NOMO-1 (cell line): ENCODE data around the gene RDM1.

Experiments
- DNase-seq, 2 experiments: peaks; one replicate each; lab custom pipeline; 2025; ENCODE audit not compliant: unreplicated experiment in 2 of 2; lab: John Stamatoyannopoulos, UW

RDM1 gene

DNA sequence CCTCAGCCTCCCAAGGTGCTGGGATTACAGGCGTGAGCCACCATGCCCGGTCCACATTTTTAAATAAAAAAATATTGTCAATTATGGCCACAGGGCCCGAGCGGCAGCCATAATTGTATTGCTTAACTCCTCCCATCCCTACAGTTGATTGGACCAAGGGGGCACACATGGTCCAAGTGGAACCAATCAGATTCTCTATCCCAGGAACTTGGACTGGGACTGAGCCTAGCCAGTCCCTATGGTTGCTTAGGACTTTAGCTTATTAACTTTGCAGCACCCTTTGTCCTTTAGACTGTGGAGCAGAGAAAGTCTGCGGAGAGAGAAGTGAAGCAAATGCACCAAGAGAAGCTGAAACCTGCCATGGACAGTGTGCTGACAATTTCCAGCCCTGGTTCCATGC, 5.5 kb upstream of the RDM1 start:
- no peak for DNase-seq

- no peak for DNase-seq
Measured at GRCh38 chr17:35934760-35935159, 4.2 kb upstream of the RDM1 start.

- DNase-seq, result no peak
Measured at GRCh38 chr17:35932586-35932985, 2.0 kb upstream of the RDM1 start.

- DNase-seq, result no peak
Measured at GRCh38 chr17:35931794-35932425, 1.3 kb upstream of the RDM1 start.

GRCh38 chr17:35927714-35928113, 2.9 kb downstream of the RDM1 start:
- DNase-seq, result no peak

DNA sequence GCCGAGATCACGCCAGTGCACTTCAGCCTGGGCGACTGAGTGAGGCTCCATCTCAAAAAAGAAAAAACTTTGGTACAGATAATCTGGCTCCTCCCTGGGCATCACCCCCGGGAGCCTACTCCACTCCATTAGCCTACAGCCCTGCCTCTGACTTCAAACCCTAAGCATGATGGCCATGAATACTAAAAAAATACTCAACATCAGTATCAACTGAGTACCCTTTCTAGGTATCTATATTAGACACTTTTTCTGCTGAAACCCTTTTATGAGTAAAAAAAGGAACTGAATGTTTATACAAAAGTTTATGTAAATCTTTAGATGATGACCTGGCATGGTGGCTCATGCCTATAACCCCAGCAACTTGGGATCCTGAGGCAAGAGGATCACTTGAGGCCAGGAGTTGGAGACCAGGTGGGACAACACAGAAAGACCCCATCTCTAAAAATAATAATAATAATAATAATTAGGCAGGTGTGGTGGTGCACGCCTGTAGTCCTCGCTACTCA, 6.9 kb downstream of the RDM1 start:
- no peak for DNase-seq

DNA sequence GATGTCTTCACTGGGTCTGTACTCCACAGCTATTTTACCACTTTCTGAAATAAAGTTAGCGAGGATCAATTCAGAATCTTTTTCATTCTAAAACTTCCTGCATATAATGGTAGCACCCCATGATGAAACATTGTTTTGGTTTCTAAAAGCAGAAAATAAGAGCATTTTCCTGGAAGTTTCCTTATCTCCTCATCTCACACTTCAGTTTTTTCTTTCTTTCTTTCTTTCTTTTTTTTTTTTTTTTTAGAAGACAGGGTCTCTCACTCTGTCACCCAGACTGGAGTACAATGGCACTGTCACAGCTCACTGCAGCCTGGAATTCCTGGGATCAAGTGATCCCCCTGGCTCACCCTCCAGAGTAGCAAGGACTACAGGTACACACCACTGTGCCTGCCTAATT, 10.3 kb downstream of the RDM1 start:
- no peak for DNase-seq

DNA sequence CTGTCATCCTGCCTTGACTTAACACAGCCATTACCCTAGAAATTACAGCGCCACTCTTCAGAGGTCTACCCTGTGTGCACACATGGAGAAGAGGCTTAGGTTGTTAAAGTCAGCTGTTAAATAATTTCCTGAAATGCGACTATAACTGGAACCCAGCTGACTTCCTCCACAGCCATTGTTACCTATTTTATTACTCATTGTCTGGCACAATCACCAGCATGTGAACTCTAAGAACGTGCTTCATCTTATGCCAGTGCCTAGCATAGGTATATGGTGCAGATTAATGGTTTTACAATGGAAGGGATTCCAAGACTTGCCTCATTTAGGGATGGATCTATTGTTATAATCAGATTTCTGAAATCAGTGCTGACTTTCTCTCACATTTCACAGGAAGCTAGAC, 11.9 kb downstream of the RDM1 start:
- peak in 1 of 2 experiments; percentile 44 for DNase-seq

- DNase-seq, result no peak
Measured at GRCh38 chr17:35917519-35918213, 12.9 kb downstream of the RDM1 start.

GRCh38 chr17:35915153-35915964, 15.2 kb downstream of the RDM1 start:
- no peak for DNase-seq

DNA sequence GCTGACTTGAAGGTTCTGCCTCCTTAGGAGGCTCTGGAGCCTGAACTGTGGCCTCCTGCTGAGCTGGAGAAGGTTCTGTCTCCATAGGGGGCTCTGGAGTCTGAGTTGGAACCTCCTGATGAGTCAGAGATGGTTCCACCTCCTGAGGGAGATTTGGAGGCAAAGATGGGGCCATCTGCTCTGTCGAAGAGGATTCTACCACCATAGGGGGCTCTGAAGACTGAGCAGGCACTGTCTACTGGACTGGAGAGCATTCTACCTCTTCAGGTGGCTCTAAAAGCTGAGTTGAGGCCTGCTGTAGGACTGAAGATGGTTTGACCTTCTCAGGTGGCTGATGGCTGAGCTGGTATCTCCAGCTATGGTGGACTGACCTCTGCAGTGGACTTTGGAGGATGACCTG, 16.2 kb downstream of the RDM1 start:
- no peak for DNase-seq

DNA sequence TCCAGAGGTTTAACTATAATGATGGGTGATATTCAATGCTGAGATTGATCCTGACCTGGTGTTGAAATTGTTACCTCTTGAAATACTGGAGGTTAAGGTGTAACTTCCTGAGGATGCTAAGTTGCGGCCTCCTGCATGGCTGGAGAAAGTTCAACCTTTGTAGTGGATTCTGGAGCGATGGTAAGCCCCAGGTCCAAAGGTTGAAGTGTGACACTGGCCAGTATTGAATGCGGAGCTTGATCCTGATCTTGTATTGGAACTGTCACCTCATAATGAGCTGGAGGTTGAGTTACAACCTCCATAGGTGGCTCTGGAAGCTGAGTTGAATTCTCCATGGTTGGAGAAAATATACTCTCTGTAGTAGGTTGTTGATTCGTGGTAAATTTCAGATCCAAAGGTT, 17.0 kb downstream of the RDM1 start:
- DNase-seq, result no peak

- DNase-seq, result no peak
Measured at GRCh38 chr17:35912942-35913341, 17.6 kb downstream of the RDM1 start.

DNA sequence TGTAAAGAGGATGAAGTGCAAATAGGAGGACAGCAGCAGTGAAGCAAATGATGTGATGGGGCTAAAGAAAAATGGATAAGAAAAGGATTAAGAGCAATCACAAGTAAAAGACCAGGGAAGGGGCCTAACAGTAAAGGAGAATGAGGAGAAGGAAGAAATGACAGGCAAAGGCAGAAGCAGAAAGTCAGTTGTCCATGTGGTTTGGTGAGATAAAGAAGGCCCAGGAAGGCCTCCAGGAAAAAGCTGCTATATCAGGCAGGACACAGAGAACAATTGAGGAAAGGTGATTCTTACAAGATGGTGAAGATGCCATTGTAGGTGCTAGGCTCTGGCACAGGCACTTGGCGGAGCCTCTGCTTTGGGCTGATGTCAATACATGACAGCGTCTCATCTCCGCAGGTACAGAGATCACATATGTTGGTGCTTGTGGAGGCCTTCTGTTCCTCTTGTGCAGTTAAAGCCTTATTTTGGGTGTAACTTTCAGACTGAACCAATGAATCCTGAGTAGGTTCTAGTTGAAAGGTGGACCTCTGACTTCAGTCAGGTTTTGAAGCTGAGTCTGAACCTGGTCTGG, 18.1 kb downstream of the RDM1 start:
- no peak for DNase-seq

- no peak for DNase-seq
Measured at GRCh38 chr17:35909408-35909807, 21.2 kb downstream of the RDM1 start.

DNA sequence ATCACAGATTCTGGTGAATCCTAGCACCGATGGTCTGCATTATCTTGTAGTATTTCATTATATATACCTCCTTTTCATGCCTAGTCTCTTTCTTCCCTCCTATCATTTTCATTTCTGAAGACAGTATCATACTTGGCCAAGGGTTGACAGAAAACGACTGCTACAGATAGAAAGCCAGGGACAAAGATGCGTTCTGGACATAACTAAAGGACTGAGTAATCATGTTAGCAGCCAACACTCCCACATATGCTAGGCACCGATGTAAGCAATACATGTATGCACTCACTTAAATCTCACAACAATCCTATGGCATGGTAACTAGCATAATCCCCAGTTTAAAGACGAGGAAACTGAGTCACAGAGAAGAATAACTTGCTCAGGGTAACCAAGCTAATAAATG, 22.9 kb downstream of the RDM1 start:
- DNase-seq, result no peak

DNA sequence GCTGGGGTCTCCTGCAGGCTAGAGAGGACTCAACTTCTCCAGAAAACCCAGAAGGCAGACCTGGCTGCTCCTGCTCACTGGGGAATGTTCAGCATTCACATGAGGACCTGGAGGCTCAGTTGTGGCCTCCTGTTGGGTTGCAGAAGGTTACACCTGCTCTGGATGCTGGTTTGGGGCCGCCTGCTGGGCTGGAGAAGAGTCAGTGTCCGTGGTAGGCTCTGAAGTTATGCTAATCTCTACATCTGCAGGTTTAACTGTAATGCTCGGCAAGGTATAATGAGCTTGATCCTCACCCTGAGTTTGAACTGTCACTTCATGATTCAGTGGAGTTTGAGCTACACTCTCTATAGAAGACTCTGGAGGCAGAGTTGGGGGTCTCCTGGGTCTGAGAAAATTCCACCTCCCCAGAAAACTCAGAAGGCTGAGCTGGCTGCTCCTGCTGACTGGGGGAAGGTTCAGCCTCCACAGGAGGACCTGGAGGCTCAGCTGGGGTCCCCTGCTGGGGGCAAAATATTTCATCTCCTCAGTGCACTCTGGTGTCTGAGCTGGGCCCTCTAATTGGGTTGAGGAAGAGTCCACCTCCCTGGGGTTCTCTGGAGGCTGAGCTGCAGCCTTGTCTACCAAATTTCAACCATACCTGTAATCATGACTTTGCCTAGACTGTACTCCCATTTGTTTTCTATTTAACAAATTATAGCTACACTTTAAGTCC, 23.5 kb downstream of the RDM1 start:
- no peak for DNase-seq

- DNase-seq, result no peak
Measured at GRCh38 chr17:35906191-35906925, 24.2 kb downstream of the RDM1 start.

DNA sequence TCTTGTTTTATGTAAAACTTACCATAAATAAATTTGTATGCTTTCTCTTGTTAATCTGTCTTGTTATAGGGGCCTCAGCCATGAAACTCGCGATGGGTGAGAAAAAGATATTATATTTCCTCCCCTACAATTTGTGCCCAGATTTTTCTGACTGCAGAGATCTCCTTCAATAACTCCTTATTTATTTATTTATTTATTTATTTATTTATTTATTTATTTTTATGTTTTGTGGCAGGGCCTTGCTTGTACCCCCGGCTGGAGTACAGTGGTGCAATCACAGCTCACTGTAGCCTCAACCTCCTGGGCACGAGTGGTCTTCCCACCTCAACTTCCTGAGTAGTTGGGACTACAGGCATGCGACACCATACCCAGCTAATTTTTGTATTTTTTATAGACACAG, 27.1 kb downstream of the RDM1 start:
- DNase-seq, result no peak

DNA sequence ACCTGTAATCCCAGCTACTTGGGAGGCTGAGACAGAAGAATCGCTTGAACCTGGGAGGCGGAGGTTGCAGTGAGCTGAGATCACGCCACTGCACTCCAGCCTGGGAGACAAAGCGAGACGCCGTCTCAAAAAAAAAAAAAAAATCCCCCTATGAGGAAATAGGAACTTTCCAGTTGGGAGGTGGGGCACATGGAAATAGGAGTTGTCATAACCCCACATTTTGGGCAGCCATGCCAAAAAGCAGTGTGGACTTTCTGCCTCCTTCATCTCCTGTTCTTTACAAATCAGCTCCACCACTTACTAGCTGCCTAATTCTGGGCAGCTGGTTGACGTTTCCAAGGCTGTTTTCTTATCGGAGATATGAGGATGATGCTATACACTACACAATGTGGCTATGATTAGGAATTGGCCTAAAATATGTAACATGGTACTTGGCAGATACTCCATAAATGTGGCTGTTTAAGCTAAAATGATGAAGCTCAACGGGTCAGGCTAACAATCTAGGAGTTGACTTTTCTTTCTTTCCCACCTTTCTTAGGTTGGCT, 28.9 kb downstream of the RDM1 start:
- DNase-seq, result no peak
